Neural crest cell (in vitro differentiated cells): Measurements from ENCODE around the gene ARHGAP26. TPM values are rescaled to one million over a fixed set of nuclear protein-coding genes. Genes with fewer than 3 reads are reported as not detected.

ENCODE experiments used
- DNase-seq: peaks from one replicate; pipeline ENCODE4 v3.0.0; 2021; ENCODE audit warnings: low read depth, mixed read lengths, low spot score
- H3K27ac Mint-ChIP-seq: one replicate; pipeline ENCODE4 v1.8.0; 2021; ENCODE audit warnings: mild to moderate bottlenecking, mixed read lengths; ENCODE audit not compliant: unreplicated experiment
- H3K27me3 Mint-ChIP-seq: 2 replicates; pipeline ENCODE4 v1.8.0; 2021; ENCODE audit warnings: low read depth, mild to moderate bottlenecking, mixed read lengths
- H3K36me3 Mint-ChIP-seq: 2 replicates; pipeline ENCODE4 v1.8.0; 2021; ENCODE audit warnings: low read depth, mild to moderate bottlenecking, mixed read lengths
- H3K4me1 Mint-ChIP-seq: 2 replicates; pipeline ENCODE4 v1.8.0; 2021; ENCODE audit warnings: mixed read lengths
- H3K4me3 Mint-ChIP-seq: one replicate; pipeline ENCODE4 v1.8.0; 2021; ENCODE audit warnings: mild to moderate bottlenecking, mixed read lengths
- H3K9me3 Mint-ChIP-seq: 2 replicates; pipeline ENCODE4 v1.8.0; 2021; ENCODE audit warnings: mixed read lengths
- CTCF ChIP-seq: fragments of 200-600 bp; sonication (generic); conservative IDR thresholded peaks from 2 replicates; pipeline ENCODE4 v1.5.0; 2021; ENCODE audit warnings: antibody characterized with exemption, mild to moderate bottlenecking
- total RNA-seq: library from RNA; stranded (reverse); gene quantifications from 2 replicates; pipeline ENCODE4 v1.2.1, GENCODE V29; 2021

ARHGAP26 gene
- total RNA-seq, 1 donor from 2014 or later: 5.5 TPM

GRCh38 chr5:143154510-143155370 is 384.6 kb downstream of the ARHGAP26 start:
- Mint-ChIP-seq H3K4me3 (no peak overlapping the region), H3K9me3 (peaks cover 9% of the 10 kb centered on the region), H3K36me3 (peaks cover 3% of the 10 kb centered on the region), H3K4me1 (no peaks in the 10 kb centered on the region), H3K27ac (no peak overlapping the region), H3K27me3 (no peaks in the 10 kb centered on the region)
- DNase-seq: no peak
- no peak for TF ChIP-seq CTCF

- no peak for DNase-seq
- H3K9me3 Mint-ChIP-seq: peaks cover 9% of the 10 kb centered on the region
- H3K27ac Mint-ChIP-seq: no peak overlapping the region
- no peaks in the 10 kb centered on the region for H3K27me3 Mint-ChIP-seq
- TF ChIP-seq CTCF: no peak
- peaks cover 3% of the 10 kb centered on the region for H3K36me3 Mint-ChIP-seq
- no peaks in the 10 kb centered on the region for H3K4me1 Mint-ChIP-seq
- no peak overlapping the region for H3K4me3 Mint-ChIP-seq
These were observed 385.3 kb downstream of the ARHGAP26 start for GRCh38 chr5:143155455-143155854.

- Mint-ChIP-seq H3K4me3 (no peak overlapping the region), H3K36me3 (peaks cover 3% of the 10 kb centered on the region), H3K4me1 (no peaks in the 10 kb centered on the region), H3K27me3 (no peaks in the 10 kb centered on the region), H3K9me3 (peaks cover 6% of the 10 kb centered on the region), H3K27ac (no peak overlapping the region)
- DNase-seq: no peak
- no peak for TF ChIP-seq CTCF
These were observed 385.9 kb downstream of the ARHGAP26 start for GRCh38 chr5:143156086-143156485.

GRCh38 chr5:143156572-143156971 is 386.4 kb downstream of the ARHGAP26 start:
- no peaks in the 10 kb centered on the region for H3K27me3 Mint-ChIP-seq
- TF ChIP-seq CTCF: no peak
- H3K9me3 Mint-ChIP-seq: peaks cover 5% of the 10 kb centered on the region
- no peaks in the 10 kb centered on the region for H3K4me1 Mint-ChIP-seq
- H3K36me3 Mint-ChIP-seq: peaks cover 3% of the 10 kb centered on the region
- H3K4me3 Mint-ChIP-seq: no peak overlapping the region
- no peak for DNase-seq
- no peak overlapping the region for H3K27ac Mint-ChIP-seq

- no peak for DNase-seq
- TF ChIP-seq CTCF: no peak
- H3K36me3 Mint-ChIP-seq: no peaks in the 10 kb centered on the region
- no peaks in the 10 kb centered on the region for H3K4me1 Mint-ChIP-seq
- H3K9me3 Mint-ChIP-seq: peaks cover 5% of the 10 kb centered on the region
- H3K27ac Mint-ChIP-seq: no peak overlapping the region
- no peak overlapping the region for H3K4me3 Mint-ChIP-seq
- no peaks in the 10 kb centered on the region for H3K27me3 Mint-ChIP-seq
These were observed 388.9 kb downstream of the ARHGAP26 start for GRCh38 chr5:143159031-143159430.
